Activated T-helper 1 cell treated with anti-CD3 and anti-CD28 coated beads, Interleukin-12 subunit alpha, Interleukin-12 subunit beta, Interleukin-2, Interleukin-4 antibody, amounts not matched to agents 30 ng/mL and 10 ng/mL and 1 ng/mL, durations not matched to agents 14 hours and 24 hours and 36 hours (primary cell): ENCODE measurements around the gene RASAL3. TPM values are rescaled to one million over a fixed set of nuclear protein-coding genes. Genes with fewer than 3 reads are reported as not detected.
A peak's percentile ranks its signal among the peaks of the same experiment; 100 is the strongest.

ENCODE experiments used
- DNase-seq: peaks from one replicate; pipeline ENCODE4 v3.0.0; 2021; ENCODE audit warnings: low spot score
- H3K27ac Mint-ChIP-seq: one replicate; pipeline ENCODE4 v1.8.0; 2021; ENCODE audit warnings: mild to moderate bottlenecking, mixed read lengths
- H3K27me3 Mint-ChIP-seq: one replicate; pipeline ENCODE4 v1.8.0; 2022; ENCODE audit warnings: mild to moderate bottlenecking, moderate library complexity, mixed read lengths; ENCODE audit not compliant: insufficient read depth
- H3K36me3 Mint-ChIP-seq: one replicate; pipeline ENCODE4 v1.8.0; 2021; ENCODE audit warnings: low read depth, mixed read lengths
- H3K4me1 Mint-ChIP-seq: one replicate; pipeline ENCODE4 v1.8.0; 2021; ENCODE audit warnings: low read depth, mixed read lengths
- H3K4me3 Mint-ChIP-seq: one replicate; pipeline ENCODE4 v1.8.0; 2021; ENCODE audit warnings: mild to moderate bottlenecking, moderate library complexity, mixed read lengths
- H3K9me3 Mint-ChIP-seq: one replicate; pipeline ENCODE4 v1.8.0; 2021; ENCODE audit warnings: mixed read lengths
- intact Hi-C: fragments of 100-400 bp; cut with micrococcal nuclease; formaldehyde crosslinking; loops from one replicate; pipeline ENCODE4 v1.15.1; 2024
- total RNA-seq: library from RNA; stranded (reverse); gene quantifications from 2 replicates; pipeline ENCODE4 v1.2.3, GENCODE V29; 2022

Gene RASAL3
- total RNA-seq, 1 donor from 2014 or later, result 130 TPM

DNA sequence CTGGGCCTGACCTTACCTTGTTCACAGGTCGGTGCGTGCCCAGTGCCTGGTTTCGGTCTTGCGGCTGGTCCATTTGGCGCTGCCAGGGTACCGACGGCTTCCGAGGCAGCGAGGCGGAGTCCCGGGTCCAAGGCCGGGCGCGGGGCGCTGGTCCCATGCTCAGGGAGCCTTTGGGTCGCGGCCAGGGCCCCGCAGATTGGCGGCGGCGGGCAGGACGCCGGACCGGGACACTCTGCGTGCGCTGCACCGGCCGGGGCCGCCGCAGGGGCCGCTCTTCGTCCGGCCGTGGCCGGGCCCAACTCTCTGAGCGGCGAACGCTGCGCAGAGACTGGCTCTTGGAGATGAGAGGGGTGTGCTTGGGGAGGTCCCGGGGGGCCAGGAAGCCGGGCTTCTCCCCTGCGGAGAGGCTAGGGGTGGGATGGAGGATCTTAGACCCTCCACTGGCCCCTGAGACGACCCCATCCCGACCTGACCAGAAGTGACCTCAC lies 11.2 kb downstream of the RASAL3 start:
- intact Hi-C loops, result no loop called here
- H3K36me3 Mint-ChIP-seq, result peaks cover 51% of the 10 kb centered on the region
- H3K27me3 Mint-ChIP-seq, result peaks cover 3% of the 10 kb centered on the region
- no peak overlapping the region for H3K27ac Mint-ChIP-seq
- DNase-seq, result no peak
- no peaks in the 10 kb centered on the region for H3K9me3 Mint-ChIP-seq
- H3K4me1 Mint-ChIP-seq, result peaks cover 38% of the 10 kb centered on the region
- H3K4me3 Mint-ChIP-seq, result no peak overlapping the region

DNA sequence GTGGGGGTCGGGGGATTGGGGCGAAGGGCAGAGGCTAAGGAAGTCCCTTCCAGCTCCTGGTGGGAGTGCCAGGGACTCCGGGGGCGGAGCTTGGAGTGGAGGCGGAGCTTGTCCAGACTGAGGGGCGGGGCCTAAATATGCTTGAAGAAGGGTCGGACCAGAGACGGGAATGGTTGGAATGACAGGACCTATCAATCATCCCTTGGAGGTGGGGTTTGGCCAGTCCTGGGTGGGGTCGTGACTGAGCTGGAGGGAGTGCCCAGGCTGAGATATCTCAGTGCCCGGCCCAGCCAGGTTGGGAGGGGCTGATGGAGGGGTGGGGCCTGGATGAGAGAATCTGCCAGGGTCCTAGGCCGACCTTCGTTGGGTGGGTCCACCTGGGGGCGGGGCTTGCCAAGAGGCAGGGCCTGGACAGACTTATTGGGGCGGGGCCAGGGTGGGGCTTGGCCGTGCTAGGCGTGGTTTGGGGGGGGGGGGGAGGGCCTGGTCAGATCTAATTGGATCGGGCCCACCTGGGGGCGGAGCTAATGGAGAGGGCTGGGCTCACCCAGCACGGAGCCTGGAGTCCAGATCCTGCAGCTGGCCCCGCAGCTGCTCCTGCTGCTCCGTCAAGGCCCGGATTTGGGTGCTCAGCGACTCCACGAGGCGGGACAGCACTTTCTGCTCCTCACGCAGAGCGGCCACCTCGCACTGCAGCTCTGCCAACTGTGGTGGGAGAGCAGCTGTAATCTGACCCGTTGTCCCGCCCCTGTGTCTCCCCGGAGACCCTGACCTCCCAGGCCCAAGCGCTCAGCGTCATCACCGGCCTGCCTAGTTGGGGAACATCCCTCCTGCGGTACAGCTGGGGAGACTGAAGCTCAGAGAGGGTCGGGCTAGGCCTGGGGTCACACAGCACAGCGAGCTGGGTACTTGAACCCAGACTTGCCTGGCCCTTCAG lies 12.0 kb downstream of the RASAL3 start:
- H3K4me3 Mint-ChIP-seq, result no peak overlapping the region
- intact Hi-C loops, result no loop called here
- no peak overlapping the region for H3K27ac Mint-ChIP-seq
- peaks cover 3% of the 10 kb centered on the region for H3K27me3 Mint-ChIP-seq
- peaks cover 48% of the 10 kb centered on the region for H3K36me3 Mint-ChIP-seq
- H3K4me1 Mint-ChIP-seq, result peaks cover 38% of the 10 kb centered on the region
- DNase-seq, result no peak
- no peaks in the 10 kb centered on the region for H3K9me3 Mint-ChIP-seq

DNA sequence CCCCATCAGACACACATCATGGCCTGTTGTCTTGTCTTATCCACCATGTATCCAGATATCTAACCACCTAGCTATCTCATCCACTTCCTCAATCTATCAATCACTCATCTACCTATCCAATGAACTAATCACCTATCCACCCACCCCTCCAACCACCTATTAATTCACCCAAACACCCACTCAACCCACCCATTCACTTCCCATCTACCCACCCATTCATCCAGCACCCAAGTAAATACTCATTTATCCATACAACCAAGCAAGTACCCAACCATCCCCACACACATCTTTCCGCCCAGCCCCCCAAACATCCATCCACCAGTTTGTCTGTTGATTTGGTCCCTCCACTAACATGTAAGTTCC lies 13.8 kb downstream of the RASAL3 start:
- intact Hi-C loops, result loop anchor here (1.0 kb wide), 2 partner anchors 13 to 31 kb away; no protein-coding TSS in a partner anchor
- H3K4me3 Mint-ChIP-seq, result peak overlapping the region; percentile 86
- peaks cover 38% of the 10 kb centered on the region for H3K4me1 Mint-ChIP-seq
- no peak for DNase-seq
- peaks cover 3% of the 10 kb centered on the region for H3K27me3 Mint-ChIP-seq
- peaks cover 54% of the 10 kb centered on the region for H3K36me3 Mint-ChIP-seq
- peak overlapping the region; percentile 98 for H3K27ac Mint-ChIP-seq
- H3K9me3 Mint-ChIP-seq, result no peaks in the 10 kb centered on the region

DNA sequence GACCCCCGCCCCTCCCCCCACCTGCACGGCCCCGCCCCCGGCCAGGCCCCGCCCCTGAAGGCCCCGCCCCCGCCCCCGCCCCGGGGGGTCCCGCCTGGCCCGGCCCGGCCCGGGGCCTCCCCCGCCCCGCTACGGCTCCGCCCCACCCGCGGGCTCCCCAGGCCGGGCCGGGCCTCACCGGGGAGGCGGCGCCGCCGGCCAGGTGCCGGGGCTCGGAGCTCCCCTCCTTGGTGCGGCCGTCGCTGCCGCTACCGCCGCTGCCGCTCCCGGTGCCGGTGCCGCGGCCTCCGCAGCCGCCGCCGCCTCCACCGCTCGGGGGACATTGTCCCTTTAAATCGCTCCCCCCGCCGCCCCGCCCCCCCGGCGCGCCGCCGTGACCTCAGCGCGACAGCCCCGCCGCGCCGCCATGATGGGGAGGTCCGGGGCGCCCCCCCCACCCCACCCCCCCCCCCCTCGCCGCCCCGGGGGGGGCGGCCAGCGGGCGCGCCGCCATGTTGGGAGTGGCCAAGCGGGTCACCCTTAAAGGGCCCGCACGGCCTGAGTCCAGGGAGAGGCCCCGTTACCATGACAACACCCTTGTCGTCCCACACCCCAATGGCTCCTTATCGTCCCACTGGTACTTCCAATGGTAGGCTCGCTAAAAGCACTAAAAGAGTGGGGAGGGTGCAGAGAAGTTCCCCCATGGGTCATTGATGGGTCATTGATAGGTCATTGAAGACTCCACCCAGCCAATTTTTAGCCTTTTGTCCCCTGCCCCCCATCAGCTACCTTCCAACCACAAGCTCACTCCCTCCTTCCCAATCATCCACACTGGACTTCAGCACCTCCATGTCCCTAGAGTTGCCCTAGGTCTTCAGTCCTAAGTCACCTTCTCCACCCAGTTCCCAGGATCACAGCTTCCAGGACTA lies 14.5 kb downstream of the RASAL3 start, which contains the start of gene WIZ:
WIZ (minus strand) TSS at position 337 of the 908 bp plus-strand sequence. CDS start 1,649 bp downstream, outside the sequence.
- Mint-ChIP-seq H3K27ac (peak within 1 kb of the TSS; percentile 98), H3K27me3 (peaks cover 3% of the 10 kb centered on the region), H3K36me3 (peaks cover 48% of the 10 kb centered on the region), H3K4me3 (peak within 1 kb of the TSS; percentile 86), H3K4me1 (peaks cover 32% of the 10 kb centered on the region), H3K9me3 (no peaks in the 10 kb centered on the region)
- DNase-seq, result peak; percentile 74
- intact Hi-C loops, result loop anchor here (1.0 kb wide), 4 partner anchors 13 to 70 kb away; no protein-coding TSS in a partner anchor

DNA sequence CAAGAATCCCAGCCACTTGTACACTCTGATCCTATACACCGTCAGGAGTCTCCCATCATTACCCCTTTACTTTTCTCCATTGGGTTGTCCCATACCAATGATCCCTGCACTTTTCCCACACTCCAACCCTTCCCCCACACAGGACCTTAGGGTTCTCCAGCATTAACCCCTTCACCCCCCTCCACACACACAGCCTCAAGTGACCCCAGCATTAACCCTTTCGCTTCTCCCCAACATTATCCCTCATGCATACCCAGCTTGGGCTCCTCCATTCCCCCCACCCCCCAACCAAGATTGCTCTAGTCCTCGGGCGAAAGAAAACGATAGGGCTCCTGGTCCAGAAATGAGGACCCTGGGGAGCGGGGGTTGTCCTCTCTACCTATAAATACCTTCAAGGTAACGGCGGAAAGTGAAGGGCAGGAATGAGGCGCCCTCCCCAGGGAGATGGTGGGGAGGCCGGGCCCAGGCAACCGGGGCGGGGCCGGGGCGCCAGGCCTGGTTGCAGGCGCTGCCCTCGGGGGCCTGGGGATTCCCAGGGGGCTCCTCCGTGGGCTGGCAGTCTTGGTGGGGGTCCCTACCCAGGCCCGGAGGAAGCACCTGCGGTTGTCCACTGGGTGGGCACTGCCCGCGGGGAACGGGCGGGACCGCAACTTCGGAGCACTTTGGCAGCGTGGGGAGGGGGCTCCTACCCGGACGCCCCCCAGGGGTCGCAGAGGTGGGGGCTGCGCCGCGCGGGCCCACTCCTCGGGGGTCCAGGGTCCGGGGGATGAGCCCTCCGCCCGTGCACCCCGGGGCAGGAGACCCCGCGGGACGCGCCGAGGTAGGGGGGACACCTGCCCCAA lies 15.3 kb downstream of the RASAL3 start:
- intact Hi-C loops, result loop anchor here (1.0 kb wide), 2 partner anchors 16 to 69 kb away; no protein-coding TSS in a partner anchor
- peak overlapping the region; percentile 67 for H3K4me3 Mint-ChIP-seq

DNA sequence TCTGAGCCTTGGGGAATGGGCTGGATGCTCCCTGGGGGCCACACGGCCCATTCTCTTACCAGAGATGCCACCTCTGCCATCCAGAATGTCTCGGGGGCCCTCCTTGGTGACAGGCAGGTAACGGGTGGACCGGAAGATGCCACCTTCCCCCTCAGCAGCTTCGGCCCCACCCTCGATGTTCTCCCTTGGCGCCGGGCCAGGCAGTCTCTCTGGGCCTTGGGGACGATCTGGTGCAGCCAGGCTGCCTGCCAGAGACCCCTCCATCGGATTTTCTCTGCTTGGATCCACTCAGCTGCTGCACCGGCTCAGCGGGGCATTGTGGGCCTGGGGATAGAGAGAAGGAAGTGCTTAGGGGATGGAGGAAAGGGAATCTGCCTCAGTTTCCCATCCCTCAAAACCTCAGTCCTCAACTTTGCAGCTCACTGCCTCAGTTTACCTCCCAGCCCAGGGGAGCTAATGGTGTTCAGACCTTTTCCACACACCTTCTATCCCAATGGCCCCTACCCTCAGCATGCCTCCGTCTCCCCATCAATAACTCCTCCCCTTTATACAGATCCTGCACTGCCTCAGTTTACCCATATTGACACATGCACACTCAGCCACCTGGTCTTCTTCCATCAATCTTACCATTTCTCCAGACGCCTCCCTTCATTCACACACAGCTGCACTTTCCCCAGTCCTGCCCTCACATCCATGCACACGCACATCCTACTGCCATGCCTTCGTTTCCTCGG lies 16.1 kb downstream of the RASAL3 start:
- intact Hi-C loops, result no loop called here
- Mint-ChIP-seq H3K27ac (peak overlapping the region; percentile 67), H3K36me3 (peaks cover 36% of the 10 kb centered on the region), H3K4me3 (peak overlapping the region; percentile 67), H3K4me1 (peaks cover 22% of the 10 kb centered on the region), H3K27me3 (peaks cover 3% of the 10 kb centered on the region), H3K9me3 (no peaks in the 10 kb centered on the region)
- DNase-seq, result no peak

More for the DNA sequence above, 15.3 kb downstream of the RASAL3 start:
- Mint-ChIP-seq H3K4me1 (peaks cover 27% of the 10 kb centered on the region), H3K27me3 (peaks cover 3% of the 10 kb centered on the region), H3K27ac (peak overlapping the region; percentile 67), H3K9me3 (no peaks in the 10 kb centered on the region), H3K36me3 (peaks cover 42% of the 10 kb centered on the region)
- no peak for DNase-seq

DNA sequence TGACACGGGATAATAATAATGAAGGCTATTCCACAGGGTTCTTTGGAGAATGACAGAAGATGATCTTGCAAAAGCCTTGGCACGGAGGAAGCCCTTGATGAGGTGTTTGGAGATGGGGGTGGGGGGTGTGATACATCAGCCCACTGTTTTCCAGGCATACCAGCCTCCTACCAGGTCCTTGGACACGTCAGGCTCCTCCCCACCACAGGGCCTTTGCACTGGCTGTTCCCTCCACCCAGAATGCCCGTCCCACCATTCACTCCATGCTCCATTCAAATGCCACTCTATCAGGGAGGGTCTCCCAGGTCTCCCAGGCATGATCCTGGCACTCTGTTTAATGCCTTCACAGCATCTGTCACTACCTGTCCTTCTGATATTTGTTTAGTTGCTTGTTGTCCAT lies 17.3 kb downstream of the RASAL3 start:
- H3K27me3 Mint-ChIP-seq, result peaks cover 3% of the 10 kb centered on the region
- no peak overlapping the region for H3K4me3 Mint-ChIP-seq
- peaks cover 32% of the 10 kb centered on the region for H3K36me3 Mint-ChIP-seq
- DNase-seq, result no peak
- intact Hi-C loops, result no loop called here
- H3K27ac Mint-ChIP-seq, result no peak overlapping the region
- no peaks in the 10 kb centered on the region for H3K9me3 Mint-ChIP-seq
- peaks cover 22% of the 10 kb centered on the region for H3K4me1 Mint-ChIP-seq

DNA sequence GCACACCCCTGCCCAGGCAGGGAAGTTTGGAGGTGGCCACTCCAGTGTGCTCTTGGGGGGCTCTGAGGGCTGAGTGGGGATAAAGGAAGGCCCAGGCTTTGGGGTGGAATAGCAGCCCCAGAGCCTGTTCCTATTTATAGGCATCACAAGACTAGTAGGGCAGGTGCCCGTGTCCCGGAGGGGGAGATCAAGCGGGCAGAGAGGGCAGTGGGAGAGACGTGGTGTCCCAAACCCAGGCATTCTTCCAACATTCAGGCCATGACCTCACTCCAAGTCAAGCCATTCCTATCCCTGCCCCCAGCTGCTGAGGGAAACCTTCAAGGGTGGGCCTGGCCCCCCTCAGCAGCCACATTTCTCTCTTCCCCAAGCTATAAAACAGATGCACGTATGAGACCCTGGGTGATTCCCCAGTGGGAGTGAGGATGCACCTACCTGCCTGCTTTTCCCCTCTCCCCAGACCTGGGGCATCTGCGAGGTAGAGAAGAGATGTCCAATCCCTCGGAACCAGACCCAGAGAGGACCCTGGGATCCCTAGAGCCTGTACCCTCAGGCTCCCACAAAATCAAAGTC lies 18.5 kb downstream of the RASAL3 start:
- Mint-ChIP-seq H3K9me3 (no peaks in the 10 kb centered on the region), H3K27ac (no peak overlapping the region), H3K27me3 (peaks cover 3% of the 10 kb centered on the region), H3K4me3 (no peak overlapping the region), H3K4me1 (peaks cover 16% of the 10 kb centered on the region), H3K36me3 (peaks cover 21% of the 10 kb centered on the region)
- DNase-seq, result no peak
- intact Hi-C loops, result no loop called here

DNA sequence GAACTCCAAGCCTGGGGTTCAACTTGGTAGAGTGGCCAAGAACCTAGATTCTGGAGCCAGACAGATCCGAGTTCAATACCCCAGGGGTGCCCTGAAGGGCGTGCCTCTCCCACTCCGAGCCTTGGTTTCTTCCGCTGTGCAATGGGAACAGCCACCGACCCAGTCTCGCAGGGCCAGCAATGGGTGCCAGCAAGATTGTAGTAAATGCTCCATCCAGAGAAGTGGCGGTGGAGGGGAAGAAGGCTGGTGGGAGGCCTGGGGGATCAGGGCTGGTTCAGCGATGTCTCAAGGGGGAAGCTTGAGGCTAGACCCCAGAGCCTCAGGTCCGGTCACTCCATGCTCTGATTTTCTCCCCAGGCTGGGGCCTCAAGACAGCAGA lies 19.1 kb downstream of the RASAL3 start:
- Mint-ChIP-seq H3K27me3 (peaks cover 3% of the 10 kb centered on the region), H3K9me3 (no peaks in the 10 kb centered on the region), H3K4me3 (no peak overlapping the region), H3K27ac (no peak overlapping the region), H3K36me3 (peaks cover 15% of the 10 kb centered on the region), H3K4me1 (peaks cover 10% of the 10 kb centered on the region)
- DNase-seq, result no peak
- intact Hi-C loops, result no loop called here

DNA sequence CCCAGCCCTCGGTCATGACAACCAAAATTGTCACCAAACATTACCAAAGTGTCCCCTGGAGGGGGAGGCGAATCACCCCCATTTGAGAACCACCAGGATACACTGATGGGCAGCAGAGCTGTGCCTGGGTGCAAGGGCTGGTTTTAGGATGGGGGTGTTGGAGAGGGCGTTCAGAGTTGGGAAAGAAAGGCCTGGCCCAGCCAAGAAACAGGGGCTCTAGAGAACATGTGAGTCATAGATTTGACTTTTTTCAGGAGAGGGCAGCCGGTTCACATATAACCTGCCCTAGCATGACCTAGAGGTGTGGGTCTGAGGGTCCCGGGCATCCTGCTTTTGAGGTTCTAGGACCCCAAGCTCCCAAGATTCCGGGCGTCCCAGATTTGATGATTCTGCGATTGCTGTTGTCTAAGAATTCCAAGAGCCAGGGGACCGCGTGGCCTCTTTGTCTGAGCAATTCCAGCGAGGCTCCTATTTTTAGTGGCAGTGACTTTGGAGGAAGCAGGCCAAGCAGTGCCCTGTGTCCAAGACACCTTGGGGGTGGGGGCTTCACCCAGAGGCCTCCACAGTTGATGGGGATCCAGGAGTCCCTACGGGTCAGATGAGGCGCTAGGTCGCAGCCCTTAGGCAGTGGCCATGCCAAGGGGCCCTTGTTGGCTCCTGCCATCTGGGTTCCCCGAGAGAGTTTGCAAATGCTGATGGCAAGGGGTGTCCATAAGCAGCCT lies 19.7 kb downstream of the RASAL3 start:
- H3K36me3 Mint-ChIP-seq, result peaks cover 15% of the 10 kb centered on the region
- H3K4me1 Mint-ChIP-seq, result peaks cover 8% of the 10 kb centered on the region
- no peak for DNase-seq
- H3K4me3 Mint-ChIP-seq, result no peak overlapping the region
- H3K27me3 Mint-ChIP-seq, result peaks cover 3% of the 10 kb centered on the region
- no peaks in the 10 kb centered on the region for H3K9me3 Mint-ChIP-seq
- intact Hi-C loops, result no loop called here
- no peak overlapping the region for H3K27ac Mint-ChIP-seq

DNA sequence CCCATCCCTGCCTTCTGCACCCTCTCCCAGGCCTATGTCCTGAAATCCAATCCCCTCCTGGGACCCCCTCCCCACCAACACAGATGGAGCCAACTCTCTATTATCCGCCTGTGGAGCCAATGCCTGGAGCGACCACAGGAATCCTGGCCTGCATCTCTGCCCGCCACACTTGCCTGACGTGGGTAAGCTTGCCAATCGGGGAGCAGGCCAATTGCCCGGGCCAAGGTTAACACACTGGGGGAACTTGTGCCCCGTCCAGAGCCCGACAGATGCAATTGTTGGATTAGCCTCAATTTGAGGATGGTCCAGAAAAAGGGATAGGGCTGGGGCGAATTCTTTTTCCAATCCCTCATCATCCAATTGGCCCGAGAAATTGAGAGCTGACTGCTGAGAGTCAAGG lies 20.5 kb downstream of the RASAL3 start:
- no peak for DNase-seq
- H3K36me3 Mint-ChIP-seq, result peaks cover 14% of the 10 kb centered on the region
- H3K4me3 Mint-ChIP-seq, result no peak overlapping the region
- no peak overlapping the region for H3K27ac Mint-ChIP-seq
- H3K27me3 Mint-ChIP-seq, result peaks cover 3% of the 10 kb centered on the region
- intact Hi-C loops, result no loop called here
- no peaks in the 10 kb centered on the region for H3K9me3 Mint-ChIP-seq
- H3K4me1 Mint-ChIP-seq, result peaks cover 6% of the 10 kb centered on the region
